Liver (tissue), 9 donors: ENCODE measurements around the gene MYLIP. TPM values are rescaled to one million over a fixed set of nuclear protein-coding genes. Genes with fewer than 3 reads are reported as not detected.

ENCODE experiments used
- DNase-seq: peaks from one replicate; pipeline ENCODE4 v3.0.0-alpha.2; 2017; ENCODE audit warnings: low spot score
- H3K27ac ChIP-seq, 2 donors: one replicate each; pipeline ENCODE4 v1.7.0; 2013; ENCODE audit warnings: inconsistent platforms in 2 of 2, low read length in 2 of 2, control low read depth in 1 of 2, low read depth in 1 of 2, mild to moderate bottlenecking in 1 of 2
- H3K27me3 ChIP-seq, 4 donors: one replicate each; pipeline versions ENCODE4 v1.6.1 to v1.7.0; 2013; ENCODE audit warnings: low read length in 3 of 4, inconsistent platforms in 1 of 4, mild to moderate bottlenecking in 1 of 4, moderate library complexity in 1 of 4; ENCODE audit not compliant: control insufficient read depth in 4 of 4, insufficient read depth in 4 of 4
- H3K36me3 ChIP-seq, 4 donors: one replicate each; pipeline versions ENCODE4 v1.6.1 to v1.7.0; 2013; ENCODE audit warnings: low read length in 3 of 4, mild to moderate bottlenecking in 3 of 4, low read depth in 1 of 4, moderate library complexity in 1 of 4; ENCODE audit not compliant: control insufficient read depth in 4 of 4, insufficient read depth in 3 of 4
- H3K4me1 ChIP-seq, 4 donors: one replicate each; pipeline versions ENCODE4 v1.6.1 to v1.7.0; 2013; ENCODE audit warnings: low read length in 3 of 4, mild to moderate bottlenecking in 3 of 4, moderate library complexity in 1 of 4; ENCODE audit not compliant: control insufficient read depth in 4 of 4, insufficient read depth in 4 of 4
- H3K4me3 ChIP-seq, 3 donors: one replicate each; pipeline versions ENCODE4 v1.6.1 to v1.7.0; 2013; ENCODE audit warnings: low read length in 3 of 3, control low read depth in 1 of 3, low read depth in 1 of 3, mild to moderate bottlenecking in 1 of 3
- H3K9ac ChIP-seq, 2 donors: one replicate each; pipeline ENCODE4 v1.7.0; 2013; ENCODE audit warnings: low read length in 2 of 2, mild to moderate bottlenecking in 2 of 2, moderate library complexity in 2 of 2, control low read depth in 1 of 2, low read depth in 1 of 2
- H3K9me3 ChIP-seq, 4 donors: one replicate each; pipeline versions ENCODE4 v1.6.1 to v1.7.0; 2013; ENCODE audit warnings: low read length in 3 of 4; ENCODE audit not compliant: control insufficient read depth in 4 of 4
- EGR1 ChIP-seq, 2 donors: IDR thresholded peaks; 2 replicates each; pipeline ENCODE4 v1.6.1; 2016 to 2018; ENCODE audit warnings: antibody characterized with exemption in 2 of 2, low read depth in 2 of 2
- FOXA1 ChIP-seq: IDR thresholded peaks from 2 replicates; pipeline ENCODE4 v1.6.1; 2016; ENCODE audit warnings: antibody characterized with exemption
- FOXA2 ChIP-seq: IDR thresholded peaks from 2 replicates; pipeline ENCODE4 v1.6.1; 2016; ENCODE audit warnings: antibody characterized with exemption
- GABPA ChIP-seq, 2 donors: IDR thresholded peaks in 1 of 2; conservative IDR thresholded peaks in 1 of 2; 2 replicates each; pipeline ENCODE4 v1.6.1; 2016; ENCODE audit warnings: antibody characterized with exemption in 2 of 2, mild to moderate bottlenecking in 1 of 2, moderate library complexity in 1 of 2
- HNF4A ChIP-seq, 2 donors: conservative IDR thresholded peaks; 2 replicates each; pipeline ENCODE4 v1.6.1; 2016; ENCODE audit warnings: antibody characterized with exemption in 2 of 2, mild to moderate bottlenecking in 2 of 2
- HNF4G ChIP-seq: IDR thresholded peaks from 2 replicates; pipeline ENCODE4 v1.6.1; 2016; ENCODE audit warnings: antibody characterized with exemption
- JUND ChIP-seq, 2 donors: IDR thresholded peaks; 2 replicates each; pipeline ENCODE4 v1.6.1; 2016; ENCODE audit warnings: antibody characterized with exemption in 2 of 2
- NR2F2 ChIP-seq: IDR thresholded peaks from 2 replicates; pipeline ENCODE4 v1.6.1; 2016; ENCODE audit warnings: antibody characterized with exemption
- RAD21 ChIP-seq, 2 donors: IDR thresholded peaks; 2 replicates each; pipeline ENCODE4 v1.6.1; 2016; ENCODE audit warnings: antibody characterized with exemption in 2 of 2, mild to moderate bottlenecking in 2 of 2
- RXRA ChIP-seq, 2 donors: IDR thresholded peaks; 2 replicates each; pipeline ENCODE4 v1.6.1; 2017 to 2018; ENCODE audit warnings: antibody characterized with exemption in 2 of 2, mild to moderate bottlenecking in 1 of 2
- SP1 ChIP-seq: IDR thresholded peaks from 2 replicates; pipeline ENCODE4 v1.6.1; 2018; ENCODE audit warnings: antibody characterized with exemption, mild to moderate bottlenecking
- TAF1 ChIP-seq: conservative IDR thresholded peaks from 2 replicates; pipeline ENCODE4 v1.6.1; 2016; ENCODE audit warnings: antibody characterized with exemption, mild to moderate bottlenecking
- YY1 ChIP-seq: IDR thresholded peaks from 2 replicates; pipeline ENCODE4 v1.6.1; 2016; ENCODE audit warnings: antibody characterized with exemption, mild to moderate bottlenecking
- WGBS: extraction: QIAGEN DNeasy Blood & Tissue Kit; methylation state at CpG from one replicate; pipeline ENCODE4 v1.1.7; 2013; 5-methylcytosine and 5-hydroxymethylcytosine counted together
- polyA plus RNA-seq, 2 donors: library from polyadenylated mRNA; stranded (reverse) in 1 of 2; unstranded in 1 of 2; fragments of 200-250 nt in 1 of 2; fragments of >200 nt in 1 of 2; fragmentation: Nextera tagmentation in 1 of 2; extraction: Ambion mirVana in 1 of 2; gene quantifications; one replicate each; pipeline versions ENCODE4 v1.2.1 to v1.2.3, GENCODE V29; 2013 to 2015
- total RNA-seq, 2 donors: library from RNA; depleted of rRNA; stranded (reverse); fragments of >200 nt; gene quantifications; one replicate each; pipeline ENCODE4 v1.2.3, GENCODE V29; 2014
- TF ChIP-seq, protein P1 (sequence below): IDR thresholded peaks from 2 replicates; pipeline ENCODE4 v1.6.1; 2016; ENCODE audit warnings: antibody characterized with exemption
- TF ChIP-seq, protein P2 (sequence below): IDR thresholded peaks from 2 replicates; pipeline ENCODE4 v1.6.1; 2016; ENCODE audit warnings: antibody characterized with exemption
- TF ChIP-seq, protein P3 (sequence below): IDR thresholded peaks from 2 replicates; pipeline ENCODE4 v1.6.1; 2016; ENCODE audit warnings: antibody characterized with exemption
- TF ChIP-seq, protein P4 (sequence below): fragments of 150-350 bp; IDR thresholded peaks from 2 replicates; pipeline ENCODE4 v1.5.1; 2017; ENCODE audit warnings: improper control_type of control experiment, low read depth, low read length; ENCODE audit not compliant: missing input control
- TF ChIP-seq, protein P5 (sequence below): IDR thresholded peaks from 2 replicates; pipeline ENCODE4 v1.6.1; 2016; ENCODE audit warnings: antibody characterized with exemption, mild to moderate bottlenecking
- donor health status: healthy.
- donor health status: healthy.
- donor health status: healthy.
- donor health status: healthy.
- donor health status: healthy.

The MYLIP gene
- total and polyA plus RNA-seq, 4 donors: 2.7 to 29.4 (median 4.4) TPM

DNA sequence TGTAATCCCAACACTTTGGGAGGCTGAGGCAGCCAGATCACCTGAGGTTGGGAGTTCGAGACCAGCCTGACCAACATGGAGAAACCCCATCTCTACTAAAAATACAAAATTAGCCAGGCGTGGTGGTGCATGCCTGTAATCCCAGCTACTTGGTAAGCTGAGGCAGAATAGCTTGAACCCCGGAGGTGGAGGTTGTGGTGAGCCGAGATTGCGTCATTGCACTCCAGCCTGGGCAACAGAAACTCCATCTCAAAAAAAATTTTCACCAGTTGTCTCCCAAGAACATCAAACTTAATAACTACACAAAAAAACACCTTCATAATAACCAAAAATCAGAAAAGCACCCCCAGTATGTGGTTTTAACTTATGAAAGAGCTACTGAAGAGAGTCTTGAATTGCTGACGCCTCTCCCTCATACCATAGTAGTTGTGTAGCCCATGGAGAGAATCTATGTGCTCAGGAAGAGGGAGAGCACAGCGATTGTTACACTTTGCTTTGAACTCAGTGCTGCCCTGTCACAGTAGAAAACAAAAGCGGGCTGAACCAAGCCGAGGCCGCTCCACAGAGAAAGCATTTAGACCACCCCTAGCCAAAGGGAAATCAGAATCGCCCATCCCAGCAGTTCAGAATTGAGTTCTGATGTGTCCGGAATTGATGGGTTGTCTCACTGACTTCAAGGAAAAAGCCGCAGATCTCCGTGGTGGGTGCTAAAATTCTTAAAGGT lies 67.5 kb downstream of the MYLIP start:
- no peaks in the 10 kb centered on the region for H3K36me3 ChIP-seq

DNA sequence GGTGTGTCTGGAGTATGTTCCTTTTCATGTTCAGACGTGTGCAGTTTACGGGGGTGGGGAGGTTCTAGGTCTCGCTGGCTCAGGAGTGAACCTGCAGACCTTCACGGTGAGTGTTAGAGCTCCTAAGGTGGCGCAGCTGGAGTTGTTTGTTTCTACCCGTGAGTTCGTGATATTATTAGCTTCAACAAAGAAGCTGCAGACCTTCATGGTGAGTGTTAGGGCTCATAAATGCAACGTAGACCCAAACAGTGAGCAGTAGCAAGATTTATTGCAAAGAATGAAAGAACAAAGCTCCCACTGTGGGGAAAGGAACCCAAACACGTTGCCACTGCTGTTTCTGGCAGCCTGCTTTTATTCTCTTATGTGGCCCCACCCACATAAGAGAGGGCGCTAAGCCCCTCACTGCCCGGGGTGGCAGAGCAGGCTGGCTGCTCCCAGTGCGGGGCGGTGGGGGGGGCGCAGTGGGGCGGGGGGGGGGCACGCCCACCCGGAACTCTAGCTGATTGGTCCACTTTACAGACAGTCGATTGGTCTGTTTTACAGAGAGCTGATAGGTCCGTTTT lies 68.2 kb downstream of the MYLIP start:
- Histone ChIP-seq H3K4me3 (no peak overlapping the region), H3K27me3 (peaks cover 0 to 3% (median 0%) of the 10 kb centered on the region in 4 donors), H3K4me1 (peaks cover 0 to 2% (median 0%) of the 10 kb centered on the region in 4 donors), H3K9ac (no peak overlapping the region), H3K9me3 (no peaks in the 10 kb centered on the region), H3K36me3 (no peaks in the 10 kb centered on the region), H3K27ac (no peak overlapping the region)
- TF ChIP-seq HNF4A (conservative IDR thresholded peaks at IDR 0.05) (no peak), JUND (IDR thresholded peaks at IDR 0.05) (no peak), EGR1 (IDR thresholded peaks at IDR 0.05; ENCODE audit: low read depth in 2 of 2) (no peak), FOXA1 (no peak), HNF4G (no peak), TAF1 (no peak), FOXA2 (no peak), YY1 (no peak)
- TF ChIP-seq, protein P1, sequence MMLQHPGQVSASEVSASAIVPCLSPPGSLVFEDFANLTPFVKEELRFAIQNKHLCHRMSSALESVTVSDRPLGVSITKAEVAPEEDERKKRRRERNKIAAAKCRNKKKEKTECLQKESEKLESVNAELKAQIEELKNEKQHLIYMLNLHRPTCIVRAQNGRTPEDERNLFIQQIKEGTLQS: no peak
- TF ChIP-seq, protein P2, sequence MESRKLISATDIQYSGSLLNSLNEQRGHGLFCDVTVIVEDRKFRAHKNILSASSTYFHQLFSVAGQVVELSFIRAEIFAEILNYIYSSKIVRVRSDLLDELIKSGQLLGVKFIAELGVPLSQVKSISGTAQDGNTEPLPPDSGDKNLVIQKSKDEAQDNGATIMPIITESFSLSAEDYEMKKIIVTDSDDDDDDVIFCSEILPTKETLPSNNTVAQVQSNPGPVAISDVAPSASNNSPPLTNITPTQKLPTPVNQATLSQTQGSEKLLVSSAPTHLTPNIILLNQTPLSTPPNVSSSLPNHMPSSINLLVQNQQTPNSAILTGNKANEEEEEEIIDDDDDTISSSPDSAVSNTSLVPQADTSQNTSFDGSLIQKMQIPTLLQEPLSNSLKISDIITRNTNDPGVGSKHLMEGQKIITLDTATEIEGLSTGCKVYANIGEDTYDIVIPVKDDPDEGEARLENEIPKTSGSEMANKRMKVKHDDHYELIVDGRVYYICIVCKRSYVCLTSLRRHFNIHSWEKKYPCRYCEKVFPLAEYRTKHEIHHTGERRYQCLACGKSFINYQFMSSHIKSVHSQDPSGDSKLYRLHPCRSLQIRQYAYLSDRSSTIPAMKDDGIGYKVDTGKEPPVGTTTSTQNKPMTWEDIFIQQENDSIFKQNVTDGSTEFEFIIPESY: no peak
- TF ChIP-seq, protein P3, sequence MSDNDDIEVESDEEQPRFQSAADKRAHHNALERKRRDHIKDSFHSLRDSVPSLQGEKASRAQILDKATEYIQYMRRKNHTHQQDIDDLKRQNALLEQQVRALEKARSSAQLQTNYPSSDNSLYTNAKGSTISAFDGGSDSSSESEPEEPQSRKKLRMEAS: no peak
- TF ChIP-seq, protein P4, sequence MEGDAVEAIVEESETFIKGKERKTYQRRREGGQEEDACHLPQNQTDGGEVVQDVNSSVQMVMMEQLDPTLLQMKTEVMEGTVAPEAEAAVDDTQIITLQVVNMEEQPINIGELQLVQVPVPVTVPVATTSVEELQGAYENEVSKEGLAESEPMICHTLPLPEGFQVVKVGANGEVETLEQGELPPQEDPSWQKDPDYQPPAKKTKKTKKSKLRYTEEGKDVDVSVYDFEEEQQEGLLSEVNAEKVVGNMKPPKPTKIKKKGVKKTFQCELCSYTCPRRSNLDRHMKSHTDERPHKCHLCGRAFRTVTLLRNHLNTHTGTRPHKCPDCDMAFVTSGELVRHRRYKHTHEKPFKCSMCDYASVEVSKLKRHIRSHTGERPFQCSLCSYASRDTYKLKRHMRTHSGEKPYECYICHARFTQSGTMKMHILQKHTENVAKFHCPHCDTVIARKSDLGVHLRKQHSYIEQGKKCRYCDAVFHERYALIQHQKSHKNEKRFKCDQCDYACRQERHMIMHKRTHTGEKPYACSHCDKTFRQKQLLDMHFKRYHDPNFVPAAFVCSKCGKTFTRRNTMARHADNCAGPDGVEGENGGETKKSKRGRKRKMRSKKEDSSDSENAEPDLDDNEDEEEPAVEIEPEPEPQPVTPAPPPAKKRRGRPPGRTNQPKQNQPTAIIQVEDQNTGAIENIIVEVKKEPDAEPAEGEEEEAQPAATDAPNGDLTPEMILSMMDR: no peak
- TF ChIP-seq, protein P5, sequence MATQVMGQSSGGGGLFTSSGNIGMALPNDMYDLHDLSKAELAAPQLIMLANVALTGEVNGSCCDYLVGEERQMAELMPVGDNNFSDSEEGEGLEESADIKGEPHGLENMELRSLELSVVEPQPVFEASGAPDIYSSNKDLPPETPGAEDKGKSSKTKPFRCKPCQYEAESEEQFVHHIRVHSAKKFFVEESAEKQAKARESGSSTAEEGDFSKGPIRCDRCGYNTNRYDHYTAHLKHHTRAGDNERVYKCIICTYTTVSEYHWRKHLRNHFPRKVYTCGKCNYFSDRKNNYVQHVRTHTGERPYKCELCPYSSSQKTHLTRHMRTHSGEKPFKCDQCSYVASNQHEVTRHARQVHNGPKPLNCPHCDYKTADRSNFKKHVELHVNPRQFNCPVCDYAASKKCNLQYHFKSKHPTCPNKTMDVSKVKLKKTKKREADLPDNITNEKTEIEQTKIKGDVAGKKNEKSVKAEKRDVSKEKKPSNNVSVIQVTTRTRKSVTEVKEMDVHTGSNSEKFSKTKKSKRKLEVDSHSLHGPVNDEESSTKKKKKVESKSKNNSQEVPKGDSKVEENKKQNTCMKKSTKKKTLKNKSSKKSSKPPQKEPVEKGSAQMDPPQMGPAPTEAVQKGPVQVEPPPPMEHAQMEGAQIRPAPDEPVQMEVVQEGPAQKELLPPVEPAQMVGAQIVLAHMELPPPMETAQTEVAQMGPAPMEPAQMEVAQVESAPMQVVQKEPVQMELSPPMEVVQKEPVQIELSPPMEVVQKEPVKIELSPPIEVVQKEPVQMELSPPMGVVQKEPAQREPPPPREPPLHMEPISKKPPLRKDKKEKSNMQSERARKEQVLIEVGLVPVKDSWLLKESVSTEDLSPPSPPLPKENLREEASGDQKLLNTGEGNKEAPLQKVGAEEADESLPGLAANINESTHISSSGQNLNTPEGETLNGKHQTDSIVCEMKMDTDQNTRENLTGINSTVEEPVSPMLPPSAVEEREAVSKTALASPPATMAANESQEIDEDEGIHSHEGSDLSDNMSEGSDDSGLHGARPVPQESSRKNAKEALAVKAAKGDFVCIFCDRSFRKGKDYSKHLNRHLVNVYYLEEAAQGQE: no peak
- no peak for DNase-seq
- 81% methylated on average over 19 of the region's 19 CpGs for WGBS

More for the DNA sequence above, 67.5 kb downstream of the MYLIP start:
- Histone ChIP-seq H3K4me3 (no peak overlapping the region), H3K27me3 (peaks cover 0 to 3% (median 2%) of the 10 kb centered on the region in 4 donors), H3K4me1 (peaks cover 0 to 2% (median 0%) of the 10 kb centered on the region in 4 donors), H3K9me3 (no peaks in the 10 kb centered on the region), H3K9ac (no peak overlapping the region), H3K27ac (no peak overlapping the region)
- 80% methylated on average over 14 of the region's 14 CpGs for WGBS
- no peak for DNase-seq
- TF ChIP-seq FOXA2 (no peak), YY1 (no peak), RXRA (IDR thresholded peaks at IDR 0.05) (no peak), NR2F2 (no peak), RAD21 (IDR thresholded peaks at IDR 0.05) (no peak), GABPA (IDR thresholded peaks at IDR 0.05 in 1 of 2, conservative IDR thresholded peaks at IDR 0.05 in 1 of 2) (no peak), SP1 (no peak), HNF4G (no peak), HNF4A (conservative IDR thresholded peaks at IDR 0.05) (no peak), EGR1 (IDR thresholded peaks at IDR 0.05; ENCODE audit: low read depth in 2 of 2) (no peak), FOXA1 (no peak), TAF1 (no peak), JUND (IDR thresholded peaks at IDR 0.05) (no peak)
- TF ChIP-seq, protein P1: no peak
- TF ChIP-seq, protein P4: no peak
